HepG2 (cell line): ENCODE measurements around the gene CASZ1. TPM values are rescaled to one million over a fixed set of nuclear protein-coding genes. Genes with fewer than 3 reads are reported as not detected.

ENCODE experiments used
- ATAC-seq: fragments of 200-7000 bp; cut with Tn5 transposase; 3 replicates; pipeline ENCODE4 v1.9.1; 2020; ENCODE audit warnings: mild to moderate bottlenecking, moderate library complexity
- BruUV-seq: library from RNA; stranded (reverse); fragments of 400-500 nt; replicated peaks from 2 replicates; lab custom pipeline; 2021; lab: Mats Ljungman, UMichigan
- CTCF ChIA-PET: fragments of 300-600 bp; formaldehyde crosslinking; extraction: SDS; loops from one replicate; lab custom pipeline; 2021; ENCODE audit warnings: low total read pairs, inconsistent platforms, low intra/inter-chr PET ratio; lab: Yijun Ruan, JAX
- POLR2A ChIA-PET: fragments of 350-600 bp; sonication (Branson Sonifier 250); formaldehyde crosslinking; loops from one replicate; lab custom pipeline; 2020; ENCODE audit warnings: antibody characterized with exemption, inconsistent platforms; lab: Yijun Ruan, JAX
- DNase-seq: peaks from one replicate; pipeline ENCODE4 v3.0.0-alpha.2; 2015; ENCODE audit warnings: low spot score
- FAIRE-seq: peaks from 3 replicates; lab custom pipeline; 2011; peaks lifted over from hg19 to GRCh38; lab: Jason Lieb, UNC
- H2AFZ ChIP-seq: one replicate; pipeline ENCODE4 v1.6.1; 2011; ENCODE audit warnings: low read length, inconsistent platforms
- H3K27ac ChIP-seq: fragments of 300-600 bp; 3 replicates; pipeline ENCODE4 v1.8.0; 2011; ENCODE audit warnings: mixed run types, mild to moderate bottlenecking, mixed read lengths, low read length, inconsistent platforms; ENCODE audit not compliant: insufficient read depth; ENCODE audit errors: extremely low read length
- H3K27me3 ChIP-seq, 2 experiments: fragments of 200-600 bp in 1 of 2; 2 replicates in 1 of 2; 3 replicates in 1 of 2; pipeline versions ENCODE4 v1.6.0 to v1.8.0; 2011; ENCODE audit warnings: low read length in 2 of 2, mild to moderate bottlenecking in 2 of 2, moderate library complexity in 2 of 2, inconsistent platforms in 1 of 2; ENCODE audit not compliant: insufficient read depth in 2 of 2, control insufficient read depth in 1 of 2
- H3K36me3 ChIP-seq, 2 experiments: fragments of 200-600 bp in 1 of 2; replicated peaks in 1 of 2; 2 replicates in 1 of 2; 3 replicates in 1 of 2; pipeline versions ENCODE4 v1.5.1 to v1.8.0; 2011; ENCODE audit warnings: low read length in 2 of 2, inconsistent platforms in 1 of 2; ENCODE audit not compliant: insufficient read depth in 2 of 2, control insufficient read depth in 1 of 2
- H3K4me1 ChIP-seq: 2 replicates; pipeline ENCODE4 v1.5.1; 2012; ENCODE audit warnings: low read length, inconsistent platforms; ENCODE audit not compliant: insufficient read depth
- H3K4me2 ChIP-seq: 2 replicates; pipeline ENCODE4 v1.6.0; 2011; ENCODE audit warnings: low read depth, low read length, inconsistent platforms
- H3K4me3 ChIP-seq, 3 experiments: fragments of 200-600 bp in 1 of 3; sonication (generic), shearing (Covaris generic) in 1 of 3; replicated peaks in 1 of 3; 2 replicates each; pipeline ENCODE4 v1.5.1; 2011 to 2016; ENCODE audit warnings: low read length in 3 of 3, inconsistent platforms in 2 of 3, low read depth in 2 of 3, mild to moderate bottlenecking in 2 of 3, control low read depth in 1 of 3, mixed read lengths in 1 of 3; ENCODE audit not compliant: insufficient read depth in 1 of 3
- H3K79me2 ChIP-seq: one replicate; pipeline ENCODE4 v1.6.1; 2011; ENCODE audit warnings: low read length, inconsistent platforms; ENCODE audit not compliant: insufficient read depth
- H3K9ac ChIP-seq: 2 replicates; pipeline ENCODE4 v1.6.0; 2011; ENCODE audit warnings: mild to moderate bottlenecking, low read depth, low read length, inconsistent platforms; ENCODE audit not compliant: insufficient read depth
- H3K9me3 ChIP-seq: 2 replicates; pipeline ENCODE4 v1.5.1; 2012; ENCODE audit warnings: mild to moderate bottlenecking, low read length
- H4K20me1 ChIP-seq: 2 replicates; pipeline ENCODE4 v1.6.0; 2011; ENCODE audit warnings: inconsistent platforms, mild to moderate bottlenecking, low read length, moderate library complexity; ENCODE audit not compliant: insufficient read depth
- FOXO1 ChIP-seq: sonication (generic); formaldehyde crosslinking; IDR thresholded peaks from 2 replicates; pipeline ENCODE4 v1.4.0; 2020; ENCODE audit warnings: missing genetic modification reagents
- SAFB2 ChIP-seq: sonication (generic); formaldehyde crosslinking; IDR thresholded peaks from 2 replicates; pipeline ENCODE4 v1.5.1; 2020; ENCODE audit warnings: missing genetic modification reagents, low read depth, mild to moderate bottlenecking, borderline replicate concordance
- SRSF4 ChIP-seq: fragments of 200-400 bp; formaldehyde crosslinking; IDR thresholded peaks from one replicate; pipeline ENCODE4 v1.6.1; 2018; ENCODE audit warnings: mild to moderate bottlenecking, low read depth, low read length, moderate library complexity; ENCODE audit not compliant: poor library complexity, severe bottlenecking
- TEF ChIP-seq: sonication (generic); formaldehyde crosslinking; IDR thresholded peaks from 2 replicates; pipeline ENCODE4 v1.5.0; 2020; ENCODE audit warnings: missing genetic modification reagents
- ZFX ChIP-seq: sonication (generic); formaldehyde crosslinking; IDR thresholded peaks from 2 replicates; pipeline ENCODE4 v1.4.0; 2020; ENCODE audit warnings: mild to moderate bottlenecking, low read depth, missing genetic modification reagents, moderate library complexity
- WGBS: methylation state at CpG from one replicate; pipeline ENCODE4 v1.1.6; 2017; ENCODE audit warnings: low lambda C conversion rate; 5-methylcytosine and 5-hydroxymethylcytosine counted together
- in situ Hi-C: cut with HindIII; loops from 2 replicates; pipeline ENCODE4 v1.10.0; 2017; ENCODE audit warnings: low pct_unique_long_range_greater_than_20kb; ENCODE audit not compliant: extremely low pct_ligation_motif_present
- intact Hi-C: fragments of 100-400 bp; cut with micrococcal nuclease; formaldehyde crosslinking; loops from one replicate; pipeline ENCODE4 v1.10.0; 2022; ENCODE audit not compliant: unreplicated experiment
- polyA plus RNA-seq, 8 experiments: library from polyadenylated mRNA; depleted of rRNA in 3 of 8; stranded (reverse) in 7 of 8; unstranded in 1 of 8; fragments of >200 nt; fragmentation: Illumina TruSeq in 4 of 8; extraction: Trizol in 4 of 8; gene quantifications; 2 replicates each; pipeline versions ENCODE4 v1.2.1 to v1.2.3, GENCODE V29; 2011 to 2016; ENCODE audit warnings: low read depth in 4 of 8, missing spikeins in 1 of 8, mixed read lengths in 1 of 8; ENCODE audit not compliant: insufficient read depth in 1 of 8
- total RNA-seq, 5 experiments: library from RNA; depleted of rRNA; stranded (reverse); fragments of >200 nt; fragmentation: Illumina TruSeq; extraction: Trizol; gene quantifications; 2 replicates each; pipeline ENCODE4 v1.2.3, GENCODE V29; 2016; ENCODE audit warnings: low read depth in 1 of 5
- TF ChIP-seq, protein P1 (sequence below): sonication (generic); formaldehyde crosslinking; IDR thresholded peaks from 2 replicates; pipeline ENCODE4 v1.4.0; 2020; ENCODE audit warnings: low read depth, mild to moderate bottlenecking, missing genetic modification reagents

CASZ1 gene
- total and polyA plus RNA-seq, 2 of the 13 experiments (the other 11 are each of a cell fraction or from before 2014, with no cell fraction given): 1.9 to 3.7 TPM

DNA sequence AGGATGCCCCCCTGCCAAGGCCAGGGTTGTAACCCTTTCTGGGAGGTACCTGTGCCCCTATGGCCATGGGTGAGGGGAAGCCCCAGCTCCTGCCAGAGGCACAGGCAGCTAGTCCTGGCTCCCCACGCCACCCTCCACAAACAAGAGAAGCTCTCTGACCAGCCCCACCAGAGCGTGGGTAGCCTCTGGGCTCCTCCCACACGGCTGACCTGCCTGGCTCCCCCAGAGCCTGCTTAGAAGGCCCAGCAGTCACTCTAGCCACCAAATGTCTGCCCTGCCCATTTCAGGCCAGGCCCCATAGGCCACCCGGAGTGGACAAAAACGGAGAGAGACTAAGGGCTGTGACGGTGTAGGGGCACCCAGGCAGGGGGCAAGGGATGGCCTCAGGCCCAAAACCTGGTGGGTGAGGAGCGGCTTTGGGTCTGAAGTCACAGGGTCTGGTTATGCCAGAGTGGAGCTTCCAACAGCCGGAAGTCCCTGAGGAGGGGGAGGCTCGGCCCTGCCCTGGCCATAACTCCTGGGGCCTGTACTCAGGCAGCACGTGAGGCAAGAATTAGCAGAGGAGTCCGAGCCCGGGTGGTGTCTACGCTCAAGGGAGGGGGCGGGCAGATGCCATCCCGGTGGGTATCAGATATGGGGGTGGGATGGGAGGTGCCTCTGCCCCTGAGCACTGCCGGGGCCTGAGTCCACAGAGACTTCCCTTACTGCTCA is 155.4 kb downstream of the CASZ1 start:
- Histone ChIP-seq H3K4me2 (no peak overlapping the region), H3K36me3 (no peaks in the 10 kb centered on the region), H3K4me1 (peaks cover 13% of the 10 kb centered on the region), H3K4me3 (no peak overlapping the region), H3K79me2 (no peaks in the 10 kb centered on the region), H4K20me1 (no peaks in the 10 kb centered on the region), H3K27me3 (no peaks in the 10 kb centered on the region; a peak in 1 of 5 replicates), H3K27ac (no peak overlapping the region), H3K9me3 (no peaks in the 10 kb centered on the region), H2AFZ (no peak overlapping the region), H3K9ac (no peak overlapping the region)
- POLR2A ChIA-PET: no interaction called here
- CTCF ChIA-PET: no interaction called here
- WGBS: 53% methylated on average over 10 of the region's 16 CpGs
- in situ Hi-C loops: no loop called here
- no peak for FAIRE-seq
- ATAC-seq: peak; percentile 23
- intact Hi-C loops: no loop called here
- TF ChIP-seq FOXO1 (no peak), SRSF4 (no peak), ZFX (CRISPR knock-in tag) (peak; percentile 34; the same call in 1 of the 2 replicates), TEF (no peak), SAFB2 (no peak)
- TF ChIP-seq, protein P1, sequence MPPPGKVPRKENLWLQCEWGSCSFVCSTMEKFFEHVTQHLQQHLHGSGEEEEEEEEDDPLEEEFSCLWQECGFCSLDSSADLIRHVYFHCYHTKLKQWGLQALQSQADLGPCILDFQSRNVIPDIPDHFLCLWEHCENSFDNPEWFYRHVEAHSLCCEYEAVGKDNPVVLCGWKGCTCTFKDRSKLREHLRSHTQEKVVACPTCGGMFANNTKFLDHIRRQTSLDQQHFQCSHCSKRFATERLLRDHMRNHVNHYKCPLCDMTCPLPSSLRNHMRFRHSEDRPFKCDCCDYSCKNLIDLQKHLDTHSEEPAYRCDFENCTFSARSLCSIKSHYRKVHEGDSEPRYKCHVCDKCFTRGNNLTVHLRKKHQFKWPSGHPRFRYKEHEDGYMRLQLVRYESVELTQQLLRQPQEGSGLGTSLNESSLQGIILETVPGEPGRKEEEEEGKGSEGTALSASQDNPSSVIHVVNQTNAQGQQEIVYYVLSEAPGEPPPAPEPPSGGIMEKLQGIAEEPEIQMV (CRISPR knock-in tag): no peak
- DNase-seq: no peak
- BruUV-seq: no TSS peak
